GF-D8 (cell line): ENCODE results near the gene PSME2.

ENCODE experiments used
- DNase-seq: peaks from one replicate; lab custom pipeline; 2025; lab: John Stamatoyannopoulos, UW

Gene PSME2

DNA sequence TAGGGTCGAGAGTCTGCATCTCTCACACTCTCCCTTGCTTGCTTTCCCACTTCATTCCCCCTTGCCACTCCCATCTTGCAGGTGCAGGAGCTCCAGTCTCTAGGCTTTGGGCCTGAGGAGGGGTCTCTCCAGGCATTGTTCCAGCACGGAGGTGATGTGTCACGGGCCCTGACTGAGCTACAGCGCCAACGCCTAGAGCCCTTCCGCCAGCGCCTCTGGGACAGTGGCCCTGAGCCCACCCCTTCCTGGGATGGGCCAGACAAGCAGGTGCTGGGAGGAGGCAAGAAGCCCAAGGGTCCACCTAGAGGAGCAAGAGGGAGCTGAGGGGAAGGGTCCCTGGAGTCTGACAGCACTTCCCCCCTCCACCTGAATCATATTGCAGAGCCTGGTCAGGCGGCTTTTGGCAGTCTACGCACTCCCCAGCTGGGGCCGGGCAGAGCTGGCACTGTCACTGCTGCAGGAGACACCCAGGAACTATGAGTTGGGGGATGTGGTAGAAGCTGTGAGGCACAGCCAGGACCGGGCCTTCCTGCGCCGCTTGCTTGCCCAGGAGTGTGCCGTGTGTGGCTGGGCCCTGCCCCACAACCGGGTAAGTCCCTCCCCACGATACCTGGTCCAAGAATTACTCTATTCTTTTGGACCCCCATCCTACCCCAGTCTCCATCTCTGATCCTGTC, 5.1 kb upstream of the PSME2 start:
- no peak for DNase-seq

DNA sequence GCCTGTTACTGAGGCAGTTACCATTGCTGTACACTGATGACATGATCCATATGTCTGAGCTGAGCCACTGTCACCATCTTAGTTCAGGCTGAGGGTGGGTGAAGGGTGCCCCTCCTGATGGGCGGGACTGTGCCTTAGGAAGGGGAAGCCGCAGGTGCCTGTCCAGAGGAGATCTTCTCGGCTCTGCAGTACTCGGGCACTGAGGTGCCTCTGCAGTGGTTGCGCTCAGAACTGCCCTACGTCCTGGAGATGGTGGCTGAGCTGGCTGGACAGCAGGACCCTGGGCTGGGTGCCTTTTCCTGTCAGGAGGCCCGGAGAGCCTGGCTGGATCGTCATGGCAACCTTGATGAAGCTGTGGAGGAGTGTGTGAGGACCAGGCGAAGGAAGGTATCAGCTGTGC, 4.6 kb upstream of the PSME2 start:
- no peak for DNase-seq

DNA sequence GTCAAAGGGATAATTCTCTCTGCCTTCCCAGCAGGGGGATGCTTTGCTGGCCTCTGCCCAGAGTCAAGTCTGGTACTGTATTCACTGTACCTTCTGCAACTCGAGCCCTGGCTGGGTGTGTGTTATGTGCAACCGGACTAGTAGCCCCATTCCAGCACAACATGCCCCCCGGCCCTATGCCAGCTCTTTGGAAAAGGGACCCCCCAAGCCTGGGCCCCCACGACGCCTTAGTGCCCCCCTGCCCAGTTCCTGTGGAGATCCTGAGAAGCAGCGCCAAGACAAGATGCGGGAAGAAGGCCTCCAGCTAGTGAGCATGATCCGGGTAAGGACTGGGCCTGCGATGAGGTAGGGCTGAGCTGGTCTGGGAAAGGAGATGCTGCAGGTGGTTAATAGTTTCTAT, 4.2 kb upstream of the PSME2 start:
- no peak for DNase-seq

DNA sequence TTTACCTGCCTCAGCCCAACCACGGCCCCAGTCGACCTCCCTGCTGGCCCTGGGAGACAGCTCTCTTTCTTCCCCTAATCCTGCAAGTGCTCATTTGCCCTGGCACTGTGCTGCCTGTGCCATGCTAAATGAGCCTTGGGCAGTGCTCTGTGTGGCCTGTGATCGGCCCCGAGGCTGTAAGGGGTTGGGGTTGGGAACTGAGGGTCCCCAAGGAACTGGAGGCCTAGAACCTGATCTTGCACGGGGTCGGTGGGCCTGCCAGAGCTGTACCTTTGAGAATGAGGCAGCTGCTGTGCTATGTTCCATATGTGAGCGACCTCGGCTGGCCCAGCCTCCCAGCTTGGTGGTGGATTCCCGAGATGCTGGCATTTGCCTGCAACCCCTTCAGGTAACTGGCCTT, 3.7 kb upstream of the PSME2 start:
- no peak for DNase-seq

DNA sequence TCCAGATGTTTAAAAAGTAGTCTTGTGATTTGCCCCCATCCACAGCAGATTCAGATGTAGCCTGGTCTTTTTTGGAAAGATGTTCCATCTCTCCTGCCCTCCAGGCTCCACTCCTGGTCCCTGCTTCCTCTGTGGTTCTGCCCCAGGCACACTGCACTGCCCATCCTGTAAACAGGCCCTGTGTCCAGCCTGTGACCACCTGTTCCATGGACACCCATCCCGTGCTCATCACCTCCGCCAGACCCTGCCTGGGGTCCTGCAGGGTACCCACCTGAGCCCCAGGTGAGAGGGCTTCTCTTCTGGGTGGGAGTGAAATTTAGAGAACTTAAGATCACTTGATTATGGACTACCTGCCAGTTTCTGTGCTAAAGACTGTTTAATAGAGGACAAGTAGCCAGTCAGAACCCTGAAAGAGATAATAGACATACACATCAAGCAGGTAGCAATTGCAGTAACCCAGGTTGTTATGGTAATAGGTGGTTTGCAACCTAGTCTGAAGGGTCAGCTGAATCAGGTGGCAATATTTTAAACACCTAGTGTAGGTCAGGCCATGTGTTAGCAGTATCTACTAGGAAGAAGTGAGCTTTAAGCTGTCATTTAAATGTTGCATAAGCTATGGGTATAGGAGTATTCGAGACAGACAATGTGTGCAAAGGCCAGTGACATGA, 3.0 kb upstream of the PSME2 start:
- DNase-seq: no peak

DNA sequence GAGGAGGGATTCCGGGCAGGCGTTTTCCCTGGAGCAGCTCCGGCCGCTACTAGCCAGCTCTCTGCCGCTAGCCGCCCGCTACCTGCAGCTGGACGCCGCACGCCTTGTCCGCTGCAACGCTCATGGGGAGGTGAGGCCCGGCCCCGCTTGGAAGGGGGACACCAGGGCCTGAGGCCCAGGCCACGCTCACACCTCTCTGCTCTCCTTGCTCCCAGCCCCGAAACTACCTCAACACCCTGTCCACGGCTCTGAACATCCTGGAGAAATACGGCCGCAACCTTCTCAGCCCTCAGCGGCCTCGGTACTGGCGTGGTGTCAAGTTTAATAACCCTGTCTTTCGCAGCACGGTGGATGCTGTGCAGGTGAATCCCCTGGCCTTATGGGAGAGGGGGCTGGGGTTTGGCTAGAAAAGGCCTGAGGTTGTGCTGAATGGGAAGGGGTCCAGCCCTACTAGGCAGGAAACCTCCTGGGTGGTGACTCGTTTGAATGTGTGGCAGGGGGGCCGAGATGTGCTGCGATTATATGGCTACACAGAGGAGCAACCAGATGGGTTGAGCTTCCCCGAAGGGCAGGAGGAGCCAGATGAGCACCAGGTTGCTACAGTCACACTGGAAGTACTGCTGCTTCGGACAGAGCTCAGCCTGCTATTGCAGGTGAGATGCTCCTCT, 1.5 kb upstream of the PSME2 start:
- DNase-seq: no peak

DNA sequence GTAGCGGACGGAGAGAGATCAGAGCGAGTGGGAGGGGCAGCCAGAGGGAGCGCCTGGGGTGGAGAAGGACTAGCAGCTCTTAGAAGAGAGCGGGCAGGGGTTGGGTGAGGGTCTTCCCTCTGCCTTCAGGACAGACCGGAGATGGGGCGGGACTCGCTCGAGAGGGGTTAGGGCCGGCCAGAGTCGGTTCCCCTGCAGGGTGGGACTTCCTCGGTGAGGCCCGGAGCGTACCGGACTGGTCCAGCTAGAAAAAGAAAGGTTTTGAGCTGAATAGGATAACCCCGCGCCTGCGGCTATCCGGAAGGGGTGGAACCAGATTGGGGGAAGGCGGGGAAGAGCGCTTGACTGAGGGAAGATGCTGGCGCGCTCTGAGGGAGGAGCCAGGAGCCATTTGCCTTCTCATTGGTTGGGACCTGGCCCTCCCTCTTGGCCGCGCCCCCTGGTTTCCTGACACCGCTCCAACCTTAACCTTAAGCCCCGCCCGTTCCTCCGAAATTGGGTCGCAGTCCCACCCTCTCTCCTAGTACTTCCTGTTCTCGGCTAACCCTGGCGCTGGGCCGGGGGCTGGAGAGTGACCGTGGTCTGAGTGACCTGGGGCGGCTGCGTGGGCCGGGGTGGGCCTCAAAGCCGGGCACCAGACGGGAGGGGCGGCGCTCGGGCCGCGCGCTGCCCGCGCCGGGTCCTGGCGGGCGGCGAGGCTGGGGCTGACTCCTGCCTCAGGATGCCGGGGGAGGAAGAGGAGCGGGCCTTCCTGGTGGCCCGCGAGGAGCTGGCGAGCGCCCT, 759 bp upstream of the PSME2 start, which contains the start of gene RNF31:
Gene RNF31, plus strand, starts transcription at position 521 of the 783 bp plus-strand sequence. Its CDS starts 201 bp downstream, at position 722.
- DNase-seq: peak; percentile 96

DNA sequence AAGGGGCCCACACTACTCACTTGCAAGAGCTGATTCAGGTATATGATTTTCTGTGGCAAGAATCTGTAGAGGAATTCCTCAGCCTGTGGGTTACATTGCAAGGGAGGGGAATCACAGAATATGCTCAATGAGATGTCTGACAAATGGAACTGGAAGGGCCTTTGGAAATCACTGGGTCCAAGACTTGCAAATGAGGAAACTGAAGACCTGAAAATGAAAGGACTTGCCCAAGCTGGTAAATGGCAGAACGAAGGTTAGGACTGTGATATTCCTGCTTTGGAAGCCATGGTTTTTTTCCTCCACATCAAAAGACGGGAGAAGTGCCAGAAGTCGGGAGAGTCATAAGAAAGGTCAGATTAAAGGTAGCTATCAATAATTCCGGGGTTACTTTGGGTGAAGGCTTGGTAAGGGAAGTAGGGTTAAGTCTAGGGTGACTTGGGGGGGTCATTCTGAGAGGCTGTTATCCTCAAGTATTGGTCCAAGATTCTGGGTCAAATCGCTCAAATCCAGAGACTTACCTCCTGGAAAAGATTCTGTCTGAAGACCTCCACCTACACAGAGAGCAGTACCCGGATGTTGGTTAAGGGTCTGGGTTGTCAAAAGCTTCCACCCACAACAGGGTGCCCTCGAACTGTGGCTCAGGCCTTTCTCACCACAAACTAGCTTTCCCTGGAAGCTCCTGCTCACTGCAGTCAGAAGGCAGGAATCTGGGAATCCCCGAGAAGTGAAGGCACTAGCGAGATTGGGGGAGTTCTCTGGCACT, 539 bp downstream of the PSME2 start:
- no peak for DNase-seq

DNA sequence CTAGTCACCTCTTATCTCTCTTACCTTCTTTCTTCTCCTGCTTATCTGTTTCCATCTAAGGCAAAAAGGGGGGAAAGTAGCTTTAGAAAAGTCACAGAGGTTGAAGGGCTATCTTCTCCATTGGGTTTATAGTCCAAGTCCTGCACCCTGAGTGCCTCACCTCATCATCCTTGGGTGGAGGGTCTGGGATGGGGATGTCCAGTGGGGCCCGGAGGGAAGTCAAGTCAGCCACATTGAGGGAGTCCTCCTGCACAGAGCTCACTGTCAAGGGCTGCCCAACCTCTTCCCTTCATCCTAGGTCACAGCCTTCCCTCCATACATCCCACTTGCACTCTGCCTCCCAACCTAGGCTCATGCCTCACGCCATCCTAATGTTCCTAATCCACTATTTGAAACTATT, 1.2 kb downstream of the PSME2 start:
- no peak for DNase-seq

DNA sequence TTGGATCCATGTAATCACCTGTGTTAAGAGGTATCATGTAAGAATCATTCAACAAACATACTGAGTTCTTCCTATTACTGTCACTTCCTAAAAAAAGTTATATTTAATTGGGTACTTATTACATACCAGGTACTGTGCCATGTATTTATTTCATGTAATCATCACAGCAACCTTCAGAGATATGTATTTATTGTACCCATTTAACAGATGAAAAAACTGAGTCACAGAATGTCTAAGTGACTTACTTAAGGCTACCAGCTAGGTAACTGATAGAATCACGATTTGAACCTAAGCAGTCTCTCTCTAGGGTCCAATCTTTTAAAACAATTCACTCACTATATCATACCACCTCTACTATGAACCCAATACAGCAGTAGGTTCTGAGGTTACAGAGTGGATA, 2.0 kb downstream of the PSME2 start:
- no peak for DNase-seq

DNA sequence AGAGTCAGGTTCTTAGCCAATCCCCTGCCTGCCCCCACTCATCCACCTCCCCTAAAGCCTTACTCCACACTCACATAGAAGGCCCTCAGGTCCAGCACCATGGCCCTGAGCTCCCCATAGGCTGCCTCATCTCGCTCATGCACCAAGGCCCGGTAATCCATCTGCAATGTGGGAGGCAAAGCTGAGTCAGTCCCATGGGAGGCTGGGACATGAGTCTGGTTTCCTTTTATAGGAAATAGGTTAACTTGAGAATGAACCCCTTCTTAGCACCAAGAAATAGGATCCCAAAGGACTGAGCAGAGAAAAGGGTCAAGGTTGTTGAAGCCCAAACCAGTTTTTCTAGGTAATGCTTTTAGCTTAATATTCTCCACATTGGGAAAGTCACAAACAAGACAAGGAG, 2.9 kb downstream of the PSME2 start:
- no peak for DNase-seq

DNA sequence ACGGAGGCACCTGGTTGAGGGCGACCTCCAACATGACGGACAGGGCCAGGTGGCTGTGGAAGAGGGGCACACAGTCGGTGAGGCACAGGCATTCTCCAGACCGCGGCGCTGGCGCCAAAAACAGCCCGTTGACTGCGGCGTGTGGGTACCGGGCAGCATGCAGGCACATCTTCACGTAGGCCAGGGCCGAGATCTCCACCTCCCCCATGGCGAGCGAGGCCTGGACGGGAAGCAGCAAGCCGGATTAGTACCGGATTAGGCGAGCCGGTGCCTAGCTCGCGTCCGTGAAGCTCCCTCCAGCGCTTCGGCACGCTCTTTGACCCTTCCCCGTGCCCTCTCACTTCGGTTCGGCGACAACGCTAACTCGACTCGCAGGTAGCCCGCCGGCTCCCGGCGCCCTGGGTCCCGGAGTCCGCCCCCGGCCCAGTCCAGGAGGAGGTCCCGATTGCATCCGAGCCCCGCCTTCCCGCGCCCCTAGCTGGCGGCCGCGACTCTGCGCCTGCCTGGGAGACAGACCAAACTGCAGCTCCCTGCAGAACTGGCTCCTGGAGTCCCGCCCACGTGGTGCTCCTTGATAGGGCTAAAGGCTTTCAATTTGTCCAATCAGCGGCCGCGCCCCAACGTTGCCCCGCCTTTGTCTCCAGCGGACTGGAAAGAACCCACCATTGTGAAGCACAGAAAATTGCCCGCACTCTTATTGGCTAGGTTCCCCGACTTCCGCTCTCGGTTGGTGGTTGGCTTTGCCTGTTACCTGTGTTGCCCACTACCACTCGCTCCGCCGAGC, 5.1 kb downstream of the PSME2 start, which contains the start of gene EMC9:
Gene EMC9, minus strand, starts transcription at position 495 of the 784 bp plus-strand sequence. Its CDS starts 287 bp downstream, at position 208.
- peak; percentile 98 for DNase-seq

DNA sequence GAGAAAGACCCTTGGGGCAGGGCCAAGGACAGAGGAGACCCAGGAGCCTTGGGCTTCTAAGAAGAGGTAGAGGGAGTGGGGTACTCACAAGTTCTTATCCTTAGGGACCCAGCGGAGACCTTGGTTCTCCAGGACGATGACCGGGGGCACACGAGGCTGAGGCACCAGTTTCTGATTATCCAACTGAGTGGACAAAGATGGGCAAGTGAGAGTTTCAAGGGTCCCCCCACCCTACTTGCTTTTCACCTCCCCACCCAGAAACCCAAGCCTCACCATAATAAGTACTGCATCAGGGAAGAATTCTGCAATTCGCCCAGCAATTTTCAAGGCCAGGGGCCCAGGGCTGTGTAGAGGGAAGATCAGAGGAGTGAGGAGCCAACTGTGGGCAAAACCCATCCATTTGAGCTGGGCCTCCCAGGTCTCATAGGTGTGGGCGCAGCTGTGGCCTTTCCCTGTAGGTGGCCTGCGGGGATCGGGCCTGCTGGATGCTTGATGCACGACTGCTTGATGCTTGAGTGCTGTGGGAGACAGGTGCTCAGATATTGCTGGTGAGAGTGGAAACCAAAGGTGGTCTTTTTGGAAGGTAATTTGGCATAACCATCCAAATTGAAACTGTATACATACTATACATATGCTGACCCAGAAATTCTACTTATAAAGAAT, 7.0 kb downstream of the PSME2 start:
- no peak for DNase-seq

DNA sequence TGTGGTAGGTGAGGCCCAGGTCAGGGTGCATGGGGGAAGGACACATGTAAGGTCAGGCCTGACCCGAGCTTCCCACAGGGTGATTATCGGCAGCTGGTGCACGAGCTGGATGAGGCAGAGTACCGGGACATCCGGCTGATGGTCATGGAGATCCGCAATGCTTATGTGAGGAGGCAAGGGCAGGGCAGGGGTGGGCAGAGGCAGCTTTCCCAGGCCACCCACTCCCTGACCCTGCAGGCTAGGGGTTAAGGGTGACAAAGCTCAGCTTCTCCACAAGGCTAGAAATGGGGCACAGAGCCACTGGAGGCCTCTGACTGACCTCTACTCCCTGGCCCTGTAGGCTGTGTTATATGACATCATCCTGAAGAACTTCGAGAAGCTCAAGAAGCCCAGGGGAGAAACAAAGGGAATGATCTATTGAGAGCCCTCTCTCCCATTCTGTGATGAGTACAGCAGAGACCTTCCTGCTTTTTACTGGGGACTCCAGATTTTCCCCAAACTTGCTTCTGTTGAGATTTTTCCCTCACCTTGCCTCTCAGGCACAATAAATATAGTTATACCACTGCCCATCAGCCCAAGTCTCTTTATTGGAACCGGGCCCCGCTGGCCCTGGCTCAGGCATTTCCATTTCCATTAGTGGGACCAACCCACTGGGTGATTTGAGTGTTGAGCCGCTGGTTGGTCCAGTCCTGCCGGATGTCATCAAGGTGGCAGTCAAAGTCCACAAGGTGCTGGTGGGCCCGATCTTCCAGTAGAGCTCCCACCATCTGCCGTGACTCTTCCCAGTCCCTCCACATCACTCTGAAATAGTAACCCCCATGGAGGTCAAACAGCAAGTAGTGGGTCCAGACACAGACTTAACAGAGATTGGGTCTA, 7.8 kb downstream of the PSME2 start:
- no peak for DNase-seq

DNA sequence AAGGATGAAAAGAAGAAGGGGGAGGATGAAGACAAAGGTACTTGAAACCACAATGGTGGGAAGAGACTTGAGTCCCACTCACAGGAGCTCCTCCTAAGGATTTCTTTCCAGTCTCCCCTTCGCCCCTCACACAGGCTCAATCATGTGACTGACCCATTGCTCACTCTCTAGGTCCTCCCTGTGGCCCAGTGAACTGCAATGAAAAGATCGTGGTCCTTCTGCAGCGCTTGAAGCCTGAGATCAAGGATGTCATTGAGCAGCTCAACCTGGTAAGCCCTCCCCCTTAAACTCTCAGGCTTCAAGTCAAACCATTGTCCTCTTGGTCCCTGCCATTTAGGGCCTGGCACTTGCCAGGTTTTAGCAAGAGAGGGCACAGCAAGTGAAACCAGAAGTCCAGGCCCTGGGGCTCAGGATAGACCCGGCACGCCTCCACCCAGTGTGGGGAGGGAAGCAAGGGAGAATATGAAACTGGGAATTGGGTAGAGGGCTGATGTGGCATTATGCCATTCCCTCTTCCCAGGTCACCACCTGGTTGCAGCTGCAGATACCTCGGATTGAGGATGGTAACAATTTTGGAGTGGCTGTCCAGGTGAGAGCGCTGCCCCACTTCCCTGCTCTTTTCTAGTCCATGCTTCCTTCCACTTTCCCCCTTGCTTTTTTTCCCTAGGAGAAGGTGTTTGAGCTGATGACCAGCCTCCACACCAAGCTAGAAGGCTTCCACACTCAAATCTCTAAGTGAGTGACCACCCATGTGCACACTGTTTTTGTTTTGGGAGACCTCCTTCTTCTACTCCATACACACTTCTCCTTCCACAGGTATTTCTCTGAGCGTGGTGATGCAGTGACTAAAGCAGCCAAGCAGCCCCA, 8.6 kb downstream of the PSME2 start:
- no peak for DNase-seq

DNA sequence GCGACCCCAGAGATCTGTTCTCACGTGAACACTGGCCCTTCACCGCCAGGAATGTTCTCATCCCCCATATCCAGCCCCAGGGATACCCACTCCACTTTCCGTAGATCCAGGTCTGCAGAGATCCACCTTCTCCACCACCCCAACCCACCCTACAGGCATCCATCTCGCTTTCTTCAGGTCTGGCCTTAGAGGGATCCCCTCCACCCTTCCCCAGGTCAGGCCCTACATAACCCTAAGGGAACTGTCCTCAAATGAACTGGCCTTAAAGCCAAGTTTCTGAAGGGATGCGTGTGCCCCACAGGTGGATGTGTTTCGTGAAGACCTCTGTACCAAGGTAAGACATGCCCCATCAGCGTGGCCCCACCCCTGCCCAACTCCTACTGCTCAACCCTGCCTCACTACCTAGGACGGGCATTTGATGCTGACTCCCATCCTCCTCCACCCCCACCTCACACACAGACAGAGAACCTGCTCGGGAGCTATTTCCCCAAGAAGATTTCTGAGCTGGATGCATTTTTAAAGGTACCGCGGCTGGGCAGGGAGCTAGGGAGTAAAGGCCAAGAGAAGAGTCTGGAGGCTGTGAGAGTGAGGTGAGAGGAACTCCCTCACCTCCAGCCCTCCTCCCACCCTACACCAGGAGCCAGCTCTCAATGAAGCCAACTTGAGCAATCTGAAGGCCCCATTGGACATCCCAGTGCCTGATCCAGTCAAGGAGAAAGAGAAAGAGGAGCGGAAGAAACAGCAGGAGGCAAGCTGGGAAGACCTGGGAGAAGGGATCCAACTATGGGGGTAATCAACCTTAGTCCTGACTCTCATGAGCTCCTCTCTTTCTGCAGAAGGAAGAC, 9.5 kb downstream of the PSME2 start:
- no peak for DNase-seq
